Adrenal gland (tissue), 12 donors: ENCODE measurements around the gene DGKK. TPM values are rescaled to one million over a fixed set of nuclear protein-coding genes. Genes with fewer than 3 reads are reported as not detected.
"Not testable (repeated sequence)": the region's sequence is repeated elsewhere in the genome, so short reads cannot be mapped to it uniquely, and the experiment has no call there.

Experiments used
- DNase-seq, 7 donors: peaks; one replicate each; pipeline ENCODE4 v3.0.0-alpha.2; 2019 to 2020
- H3K27ac ChIP-seq, 5 donors: fragments of 200-600 bp; sonication (generic) in 4 of 5; 1 replicate in 3 of 5; 2 replicates in 2 of 5; pipeline versions ENCODE4 v1.5.1 to v1.8.0; 2016 to 2020; ENCODE audit warnings: mild to moderate bottlenecking in 1 of 5
- H3K27me3 ChIP-seq: fragments of 200-600 bp; 2 replicates; pipeline ENCODE4 v1.8.0; 2021
- H3K36me3 ChIP-seq, 2 donors: fragments of 200-600 bp; replicated peaks in 1 of 2; 1 replicate in 1 of 2; 2 replicates in 1 of 2; pipeline versions ENCODE4 v1.5.1 to v1.8.0; 2018 to 2022
- H3K4me1 ChIP-seq, 2 donors: fragments of 200-600 bp; replicated peaks in 1 of 2; 1 replicate in 1 of 2; 2 replicates in 1 of 2; pipeline versions ENCODE4 v1.5.1 to v1.8.0; 2018 to 2021
- H3K4me3 ChIP-seq, 4 donors: fragments of 200-600 bp; sonication (generic) in 3 of 4; one replicate each; pipeline ENCODE4 v1.5.1; 2016 to 2018
- H3K9me3 ChIP-seq, 3 donors: fragments of 200-600 bp; sonication (generic) in 1 of 3; replicated peaks in 1 of 3; 1 replicate in 2 of 3; 2 replicates in 1 of 3; pipeline versions ENCODE4 v1.5.1 to v1.8.0; 2016 to 2021
- POLR2A ChIP-seq, 2 donors: fragments of 450-650 bp; IDR thresholded peaks; one replicate each; pipeline ENCODE4 v1.6.1; 2017; ENCODE audit warnings: antibody characterized with exemption in 2 of 2, mild to moderate bottlenecking in 2 of 2, moderate library complexity in 1 of 2
- WGBS, 4 donors: extraction: QIAGEN DNeasy Blood & Tissue Kit in 2 of 4; methylation state at CpG; one replicate each; pipeline versions ENCODE4 v1.1.5 to v1.1.7; 2013 to 2017; 5-methylcytosine and 5-hydroxymethylcytosine counted together
- intact Hi-C, 2 donors: fragments of 100-400 bp; cut with DNase I; formaldehyde crosslinking; loops; one replicate each; pipeline versions ENCODE4 v1.14.1 to v1.15.0; 2022 to 2023
- polyA plus RNA-seq, 3 donors: library from polyadenylated mRNA; stranded (reverse); fragments of 200-250 nt in 2 of 3; fragments of 350-450 nt in 1 of 3; fragmentation: Illumina TruSeq in 1 of 3; extraction: RNeasy Lipid Tissue Mini Kit (QIAGEN cat#74804) in 1 of 3; gene quantifications; one replicate each; pipeline ENCODE4 v1.2.3, GENCODE V29; 2013 to 2014
- total RNA-seq, 9 donors: library from RNA; depleted of rRNA in 4 of 9; stranded (reverse); fragments of >200 nt in 4 of 9; fragments of 120-200 nt in 1 of 9; fragmentation: NEBNext Ultra II Directional in 1 of 9; extraction: Animal tissue kit (Norgen Biotek cat#: 25700) in 1 of 9; gene quantifications; one replicate each; pipeline versions ENCODE4 v1.1.0 to v1.2.4, GENCODE V29; 2013 to 2023
- TF ChIP-seq, protein P1 (sequence below), 6 experiments: fragments of 450-650 bp in 4 of 6; fragments of 200-600 bp in 2 of 6; sonication (generic) in 1 of 6; IDR thresholded peaks; 1 replicate in 5 of 6; 2 replicates in 1 of 6; pipeline versions ENCODE4 v1.5.1 to v1.8.0; 2016 to 2021; ENCODE audit warnings: antibody characterized with exemption in 6 of 6, mild to moderate bottlenecking in 2 of 6, moderate library complexity in 1 of 6
- donor health status: healthy with polysubstance abuse.
- donor health status: Bipolar disorder and iron deficiency.
- donor health status: DM: yes; HTN: yes; CAD: no.
- donor health status: DM: no; HTN: no; CAD: no.
- donor health status: DM: no; HTN: no; CAD: no.
- donor health status: DM: yes; HTN: yes; CAD: no.

Gene DGKK
- total and polyA plus RNA-seq, 12 donors, result 0.04 to 5.3 (median 1.3) TPM; not detected in 3

- no peaks in the 10 kb centered on the region for H3K9me3 ChIP-seq
- no peaks in the 10 kb centered on the region for H3K27me3 ChIP-seq
- H3K36me3 ChIP-seq, result no peaks in the 10 kb centered on the region
- TF ChIP-seq, protein P1, sequence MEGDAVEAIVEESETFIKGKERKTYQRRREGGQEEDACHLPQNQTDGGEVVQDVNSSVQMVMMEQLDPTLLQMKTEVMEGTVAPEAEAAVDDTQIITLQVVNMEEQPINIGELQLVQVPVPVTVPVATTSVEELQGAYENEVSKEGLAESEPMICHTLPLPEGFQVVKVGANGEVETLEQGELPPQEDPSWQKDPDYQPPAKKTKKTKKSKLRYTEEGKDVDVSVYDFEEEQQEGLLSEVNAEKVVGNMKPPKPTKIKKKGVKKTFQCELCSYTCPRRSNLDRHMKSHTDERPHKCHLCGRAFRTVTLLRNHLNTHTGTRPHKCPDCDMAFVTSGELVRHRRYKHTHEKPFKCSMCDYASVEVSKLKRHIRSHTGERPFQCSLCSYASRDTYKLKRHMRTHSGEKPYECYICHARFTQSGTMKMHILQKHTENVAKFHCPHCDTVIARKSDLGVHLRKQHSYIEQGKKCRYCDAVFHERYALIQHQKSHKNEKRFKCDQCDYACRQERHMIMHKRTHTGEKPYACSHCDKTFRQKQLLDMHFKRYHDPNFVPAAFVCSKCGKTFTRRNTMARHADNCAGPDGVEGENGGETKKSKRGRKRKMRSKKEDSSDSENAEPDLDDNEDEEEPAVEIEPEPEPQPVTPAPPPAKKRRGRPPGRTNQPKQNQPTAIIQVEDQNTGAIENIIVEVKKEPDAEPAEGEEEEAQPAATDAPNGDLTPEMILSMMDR (IDR thresholded peaks at IDR 0.05), result no peak
- no peak for TF ChIP-seq POLR2A (IDR thresholded peaks at IDR 0.05)
- intact Hi-C loops, result no loop called here
- no peaks in the 10 kb centered on the region for H3K4me1 ChIP-seq
- WGBS, 4 donors, result 72 to 87% (median 81%) methylated on average over 5 to 6 of the region's 6 CpGs
- DNase-seq, result no peak
- H3K4me3 ChIP-seq, result no peak overlapping the region
- no peak overlapping the region for H3K27ac ChIP-seq
These were observed 137.3 kb downstream of the DGKK start for GRCh38 chrX:50333308-50333707.

- intact Hi-C loops, H3K27ac ChIP-seq, DNase-seq, H3K9me3 ChIP-seq, H3K27me3 ChIP-seq, H3K36me3 ChIP-seq, H3K4me3 ChIP-seq, H3K4me1 ChIP-seq: not testable (repeated sequence)
- WGBS, 4 donors, result 25 to 37% (median 34%) methylated on average over 5 of the region's 5 CpGs; no CpG with 5 or more reads in 1 of the 4 donors
These were observed 138.0 kb downstream of the DGKK start for GRCh38 chrX:50332668-50333067.

- TF ChIP-seq POLR2A (IDR thresholded peaks at IDR 0.05), result no peak
- TF ChIP-seq, protein P1 (IDR thresholded peaks at IDR 0.05), result no peak
- WGBS, 4 donors, result 60 to 91% (median 64%) methylated on average over 2 of the region's 2 CpGs
These were observed 143.4 kb downstream of the DGKK start for GRCh38 chrX:50327235-50327634.

More at GRCh38 chrX:50327235-50327634, 143.4 kb downstream of the DGKK start:
- no peaks in the 10 kb centered on the region for H3K9me3 ChIP-seq
- H3K36me3 ChIP-seq, result no peaks in the 10 kb centered on the region
- intact Hi-C loops, result no loop called here
- no peak for DNase-seq
- H3K4me1 ChIP-seq, result no peaks in the 10 kb centered on the region
- H3K27ac ChIP-seq, result no peak overlapping the region
- peaks cover 6% of the 10 kb centered on the region for H3K27me3 ChIP-seq
- H3K4me3 ChIP-seq, result no peak overlapping the region
